ENCODE measurements around the gene SOX5.

DNA sequence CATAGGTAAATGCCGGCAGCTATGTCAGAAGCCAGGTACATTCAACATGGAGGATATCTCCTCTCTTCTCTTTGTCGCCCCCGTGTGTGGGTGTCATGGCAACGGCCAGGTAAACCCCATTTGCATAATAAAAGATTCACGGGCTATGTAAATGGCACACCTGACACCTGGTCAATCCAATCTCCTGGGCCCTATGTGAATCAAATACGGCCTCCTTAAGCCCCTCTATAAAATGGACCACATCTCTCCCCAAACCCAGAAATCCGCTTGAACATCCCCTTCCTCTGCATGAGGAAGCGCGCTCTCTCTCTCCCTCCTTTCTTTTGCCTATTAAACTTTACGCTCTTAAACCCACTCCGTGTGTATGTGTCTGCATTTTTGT lies 363.7 kb downstream of the SOX5 start:
- TF ChIP-seq POLR2A (IDR thresholded peaks at IDR 0.05) = no peak
- TF ChIP-seq, protein P1, sequence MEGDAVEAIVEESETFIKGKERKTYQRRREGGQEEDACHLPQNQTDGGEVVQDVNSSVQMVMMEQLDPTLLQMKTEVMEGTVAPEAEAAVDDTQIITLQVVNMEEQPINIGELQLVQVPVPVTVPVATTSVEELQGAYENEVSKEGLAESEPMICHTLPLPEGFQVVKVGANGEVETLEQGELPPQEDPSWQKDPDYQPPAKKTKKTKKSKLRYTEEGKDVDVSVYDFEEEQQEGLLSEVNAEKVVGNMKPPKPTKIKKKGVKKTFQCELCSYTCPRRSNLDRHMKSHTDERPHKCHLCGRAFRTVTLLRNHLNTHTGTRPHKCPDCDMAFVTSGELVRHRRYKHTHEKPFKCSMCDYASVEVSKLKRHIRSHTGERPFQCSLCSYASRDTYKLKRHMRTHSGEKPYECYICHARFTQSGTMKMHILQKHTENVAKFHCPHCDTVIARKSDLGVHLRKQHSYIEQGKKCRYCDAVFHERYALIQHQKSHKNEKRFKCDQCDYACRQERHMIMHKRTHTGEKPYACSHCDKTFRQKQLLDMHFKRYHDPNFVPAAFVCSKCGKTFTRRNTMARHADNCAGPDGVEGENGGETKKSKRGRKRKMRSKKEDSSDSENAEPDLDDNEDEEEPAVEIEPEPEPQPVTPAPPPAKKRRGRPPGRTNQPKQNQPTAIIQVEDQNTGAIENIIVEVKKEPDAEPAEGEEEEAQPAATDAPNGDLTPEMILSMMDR (IDR thresholded peaks at IDR 0.05 in 4 of 5, conservative IDR thresholded peaks at IDR 0.05 in 1 of 5) = no peak

Data from gastrocnemius medialis (tissue), 4 donors.